ENCODE results near the gene IL17RE.

GRCh38 chr3:9898467-9899241, 4.0 kb upstream of the IL17RE start:
- TF ChIP-seq, protein P1, sequence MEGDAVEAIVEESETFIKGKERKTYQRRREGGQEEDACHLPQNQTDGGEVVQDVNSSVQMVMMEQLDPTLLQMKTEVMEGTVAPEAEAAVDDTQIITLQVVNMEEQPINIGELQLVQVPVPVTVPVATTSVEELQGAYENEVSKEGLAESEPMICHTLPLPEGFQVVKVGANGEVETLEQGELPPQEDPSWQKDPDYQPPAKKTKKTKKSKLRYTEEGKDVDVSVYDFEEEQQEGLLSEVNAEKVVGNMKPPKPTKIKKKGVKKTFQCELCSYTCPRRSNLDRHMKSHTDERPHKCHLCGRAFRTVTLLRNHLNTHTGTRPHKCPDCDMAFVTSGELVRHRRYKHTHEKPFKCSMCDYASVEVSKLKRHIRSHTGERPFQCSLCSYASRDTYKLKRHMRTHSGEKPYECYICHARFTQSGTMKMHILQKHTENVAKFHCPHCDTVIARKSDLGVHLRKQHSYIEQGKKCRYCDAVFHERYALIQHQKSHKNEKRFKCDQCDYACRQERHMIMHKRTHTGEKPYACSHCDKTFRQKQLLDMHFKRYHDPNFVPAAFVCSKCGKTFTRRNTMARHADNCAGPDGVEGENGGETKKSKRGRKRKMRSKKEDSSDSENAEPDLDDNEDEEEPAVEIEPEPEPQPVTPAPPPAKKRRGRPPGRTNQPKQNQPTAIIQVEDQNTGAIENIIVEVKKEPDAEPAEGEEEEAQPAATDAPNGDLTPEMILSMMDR (IDR thresholded peaks at IDR 0.05), result no peak
- no peak for TF ChIP-seq POLR2AphosphoS5 (IDR thresholded peaks at IDR 0.05)

Data from breast epithelium (tissue), 3 donors.